Fibroblast of skin of scalp (primary cell): ENCODE measurements around the gene MYBPH.

Source experiments
- DNase-seq: peaks from one replicate; pipeline ENCODE4 v3.0.0-alpha.2; 2013

The MYBPH gene

DNA sequence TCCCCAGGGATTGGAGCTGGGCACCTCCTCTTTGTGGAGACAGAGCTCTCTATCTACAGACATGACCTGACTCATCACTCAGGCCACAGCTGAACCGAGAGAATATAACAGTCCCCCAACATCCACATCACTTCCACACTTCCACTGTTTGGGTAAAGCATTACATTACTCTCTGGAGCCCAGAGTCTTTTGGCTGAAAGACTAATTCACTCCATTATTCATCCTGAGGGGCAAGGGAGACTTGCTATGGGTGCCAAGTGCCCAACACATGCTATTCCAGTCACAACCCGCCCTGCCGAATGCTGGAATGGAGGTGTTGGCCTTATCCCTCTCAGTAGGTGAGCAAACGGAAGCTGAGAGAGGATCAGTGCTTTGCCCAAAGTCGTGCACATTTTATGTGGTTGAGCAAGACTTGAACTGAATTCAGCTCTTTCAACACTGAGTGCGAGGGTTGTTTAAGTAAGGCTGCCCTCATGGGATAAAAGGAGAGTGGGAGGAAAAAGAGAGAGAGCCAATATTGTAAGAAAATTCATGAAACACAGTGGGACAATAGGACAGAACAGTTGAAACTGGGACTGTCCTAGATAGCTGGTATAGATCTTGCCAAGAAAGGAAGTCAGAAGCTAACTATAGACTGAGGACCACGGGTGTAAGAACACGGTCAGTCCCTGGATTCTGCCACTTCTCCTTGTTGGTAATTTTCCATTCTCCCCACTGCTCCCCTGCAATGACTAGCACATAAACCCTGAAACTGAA, 24.4 kb upstream of the MYBPH start:
- DNase-seq, result no peak

DNA sequence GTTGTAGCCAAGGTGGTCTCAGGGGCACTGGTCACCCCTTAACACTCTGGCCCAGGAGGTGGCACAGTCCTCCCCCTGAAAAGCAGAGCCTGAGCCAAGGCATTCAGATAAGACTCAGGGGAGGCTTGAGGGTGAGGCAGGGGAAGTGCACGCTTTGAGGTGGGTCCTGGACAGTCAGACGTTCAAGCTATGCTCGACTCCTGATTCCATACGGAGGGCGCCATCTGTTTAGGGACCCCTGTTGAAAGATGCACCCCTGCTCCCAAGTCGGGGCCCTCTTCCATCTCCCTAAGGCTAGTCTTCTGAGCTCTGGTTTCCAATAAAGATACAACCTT, 23.8 kb upstream of the MYBPH start:
- DNase-seq, result no peak

DNA sequence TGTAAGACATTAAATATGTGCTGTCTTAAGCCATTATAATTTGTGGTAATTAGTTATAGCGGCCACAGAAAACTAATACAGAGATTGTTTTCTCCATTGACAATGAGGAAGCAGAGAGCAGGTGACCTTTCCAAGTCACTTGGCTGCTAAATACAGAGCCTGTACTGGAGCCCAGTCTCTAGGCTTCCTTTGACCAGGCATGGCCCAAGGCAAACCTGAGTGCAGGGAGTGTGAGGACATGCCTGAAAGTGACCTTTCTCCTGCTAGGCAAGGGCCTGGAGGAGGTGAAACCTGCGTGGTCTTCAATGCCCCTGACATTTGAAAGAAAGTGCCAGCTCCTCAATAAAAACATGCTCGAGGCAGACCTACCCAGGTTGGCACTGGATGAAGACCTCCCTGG, 23.4 kb upstream of the MYBPH start:
- DNase-seq, result no peak

DNA sequence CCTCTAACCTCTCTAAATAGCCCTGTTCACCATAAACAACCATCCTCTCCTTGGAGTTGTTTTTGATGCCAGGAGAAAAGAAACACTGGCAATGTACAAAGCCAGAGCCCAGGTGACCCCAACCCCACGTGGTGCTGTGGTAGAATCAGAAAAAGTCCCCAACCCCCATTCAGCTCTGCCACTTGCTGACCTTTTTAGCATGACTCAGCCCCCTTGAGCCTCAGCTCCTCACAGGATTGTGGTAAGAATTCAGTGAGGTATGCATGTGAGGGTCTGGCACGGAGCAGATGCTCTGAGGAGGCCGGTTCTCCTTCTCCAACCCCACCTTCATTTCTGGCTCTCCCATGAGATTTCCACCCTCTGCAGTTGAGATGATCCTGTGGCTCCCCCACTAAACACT, 22.0 kb upstream of the MYBPH start:
- peak; percentile 77 for DNase-seq

DNA sequence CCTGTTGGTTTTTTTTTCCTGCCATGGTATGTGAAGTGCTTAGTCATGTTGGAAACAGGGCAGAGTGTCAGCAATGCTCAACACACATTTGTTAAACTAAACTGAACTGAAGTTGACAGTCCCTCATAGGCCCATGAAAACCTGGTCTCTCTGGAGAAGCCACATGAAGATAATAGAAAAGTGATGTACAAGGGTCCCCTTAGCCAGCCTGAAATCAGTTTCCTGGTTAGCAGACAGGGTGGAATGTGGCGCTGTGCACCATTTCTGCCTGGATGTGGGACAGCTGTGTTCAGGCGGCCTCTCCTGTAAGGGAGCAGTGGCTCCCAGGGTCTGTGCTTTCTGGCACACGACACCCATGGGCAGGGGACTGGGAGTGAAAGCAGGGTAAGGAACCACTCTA, 20.7 kb upstream of the MYBPH start:
- no peak for DNase-seq

DNA sequence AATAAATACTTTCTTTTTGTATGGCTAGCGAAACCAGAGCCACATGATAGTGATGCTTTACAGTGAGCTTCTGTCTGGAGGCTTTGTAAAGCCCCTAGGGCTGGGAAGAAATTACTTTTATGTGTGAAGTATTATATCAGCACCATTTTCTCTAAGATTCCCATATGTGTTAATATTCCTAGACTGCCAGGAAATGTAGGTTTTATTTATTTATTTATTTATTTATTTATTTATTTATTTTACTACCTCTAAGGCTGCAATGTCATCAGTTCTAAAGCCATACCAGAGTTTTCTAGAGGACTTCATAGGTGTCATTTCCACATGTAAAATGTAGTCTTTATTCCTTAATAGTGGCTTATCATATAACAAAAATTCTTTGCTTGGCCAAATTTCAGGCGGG, 15.3 kb upstream of the MYBPH start:
- no peak for DNase-seq

DNA sequence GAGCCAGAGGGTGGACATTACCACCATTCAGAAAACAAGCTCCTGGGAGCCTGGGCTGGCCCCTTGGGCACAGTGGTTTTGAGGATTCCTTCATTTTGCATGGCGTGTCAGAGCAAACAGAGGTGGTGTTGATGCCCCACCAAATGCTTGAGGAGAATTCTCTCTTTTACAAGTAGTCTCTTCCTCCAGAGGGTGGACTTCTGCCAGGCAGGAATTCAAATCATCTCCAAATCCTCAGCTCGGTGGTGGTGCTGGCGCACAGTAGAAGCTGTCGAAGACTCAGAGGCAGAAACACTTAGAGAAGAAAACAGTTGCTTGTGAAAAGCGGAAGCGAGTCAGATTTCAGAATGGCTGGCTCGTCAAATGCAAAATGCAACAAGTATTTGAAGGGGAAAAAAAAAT, 14.3 kb upstream of the MYBPH start:
- DNase-seq, result no peak

DNA sequence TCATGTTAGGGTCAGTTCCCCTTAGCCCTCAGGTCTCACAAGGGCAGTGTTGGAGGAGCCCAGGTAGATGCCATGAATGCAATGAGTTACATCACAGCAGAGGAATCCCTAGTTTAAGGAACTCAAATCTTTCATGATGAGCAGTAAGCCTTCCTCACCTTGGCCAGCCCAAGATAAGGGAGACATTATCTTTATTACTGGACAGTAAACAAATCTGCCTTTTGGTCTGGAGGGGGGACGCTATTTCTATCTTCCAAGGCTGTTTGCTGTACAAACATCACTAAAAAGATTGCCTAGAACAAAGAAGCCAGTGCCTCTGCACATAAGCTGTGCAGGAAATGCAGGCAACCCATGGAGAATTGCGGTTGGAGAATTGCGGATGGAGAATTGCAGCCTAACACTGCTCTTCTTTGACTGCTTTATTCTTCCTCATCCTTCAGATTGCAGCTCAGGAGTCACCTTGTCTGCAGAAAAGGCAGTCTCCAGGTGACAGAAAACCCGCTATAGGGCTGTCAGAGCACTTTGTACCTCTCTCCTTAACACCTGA, 13.1 kb upstream of the MYBPH start:
- DNase-seq, result no peak

DNA sequence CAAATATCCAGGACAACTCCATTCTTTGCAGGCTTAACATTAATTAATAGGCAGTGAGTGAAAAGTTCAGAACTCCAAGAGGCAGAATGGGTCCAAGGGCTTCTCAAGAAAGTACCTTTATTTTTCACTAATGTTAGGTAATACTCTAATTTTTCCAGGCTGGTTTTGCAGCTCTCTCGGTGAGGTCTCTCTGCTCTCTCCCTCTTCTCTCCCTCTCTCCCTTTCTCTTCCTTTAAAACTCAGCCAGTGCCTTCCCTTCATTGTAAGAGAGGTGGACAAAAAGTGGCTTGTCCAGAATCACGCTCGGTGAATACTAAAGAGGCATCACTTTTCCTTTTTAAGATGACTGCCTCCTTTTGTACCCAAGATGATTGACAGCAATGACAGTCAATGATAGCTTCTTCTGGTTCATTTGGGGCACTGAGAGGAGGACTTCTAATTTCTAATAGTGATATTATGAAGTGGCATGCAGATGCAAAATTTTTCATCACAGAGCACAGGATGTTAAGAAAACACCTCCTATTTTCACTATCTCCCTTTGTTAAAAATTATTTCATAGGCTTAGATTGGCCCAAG, 12.2 kb upstream of the MYBPH start:
- DNase-seq, result no peak

DNA sequence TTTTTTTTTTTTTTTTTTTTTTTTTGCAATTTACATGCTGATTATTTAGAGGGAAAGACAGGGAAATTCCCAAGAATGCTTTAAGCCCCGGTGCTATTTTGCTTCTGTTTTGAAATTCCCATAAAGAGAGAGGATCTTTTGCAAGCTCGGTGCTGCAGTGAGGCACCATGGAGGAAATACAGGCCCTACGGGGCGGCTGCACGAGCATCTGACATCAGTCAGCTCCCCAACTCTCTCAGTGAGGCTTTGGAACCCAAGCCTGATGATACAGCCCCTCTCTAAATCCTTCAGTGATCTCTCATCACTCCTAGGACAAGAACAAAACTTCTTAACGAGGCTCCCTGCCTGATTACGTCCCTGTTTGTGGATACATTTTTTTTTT, 11.7 kb upstream of the MYBPH start:
- no peak for DNase-seq

DNA sequence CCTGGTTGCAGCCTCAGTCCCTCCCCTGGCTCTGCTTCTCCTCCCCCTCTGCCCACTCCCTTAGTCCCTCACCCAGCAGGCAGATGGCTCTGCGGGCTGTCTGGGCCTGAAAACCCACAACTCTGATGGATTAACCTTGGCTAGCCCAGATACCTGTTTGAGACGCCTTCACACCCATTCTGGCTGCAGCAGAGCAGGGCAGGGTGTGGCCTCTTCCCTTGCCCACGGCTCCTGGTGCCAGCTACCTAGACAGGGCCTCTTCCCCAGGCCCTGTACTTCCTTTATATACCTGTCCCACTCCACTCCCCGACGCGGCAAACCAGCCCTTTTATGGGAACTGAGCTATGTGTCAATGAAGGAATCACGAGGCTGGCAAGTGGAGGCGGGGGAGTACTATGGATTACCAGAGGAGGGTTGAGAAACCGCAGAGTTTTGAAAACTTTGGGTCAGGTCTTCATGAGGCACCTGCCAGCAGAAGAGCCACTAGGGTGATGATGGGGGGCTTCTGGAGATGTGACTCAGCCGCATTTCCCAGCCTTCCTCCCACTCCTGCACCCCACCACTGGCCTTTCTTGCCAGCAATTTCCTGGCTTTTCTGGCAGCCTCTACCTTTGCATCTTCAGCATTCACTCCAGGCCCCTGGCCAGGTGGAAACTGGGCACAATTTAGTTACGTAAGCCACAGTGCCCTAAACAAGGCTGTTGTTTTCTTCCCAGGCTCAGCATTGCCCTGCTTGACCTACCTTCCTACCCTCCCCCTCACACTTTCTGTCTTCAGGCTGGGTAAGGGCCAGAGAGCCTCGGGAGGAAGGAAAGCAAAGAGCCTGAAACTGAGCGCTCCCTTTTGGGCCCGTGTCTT, 11.0 kb upstream of the MYBPH start, which contains the start of gene CHI3L1:
TSS of gene CHI3L1 (minus strand) at position 259 of the 858 bp plus-strand sequence. CDS start at position 178, 81 bp downstream.
- no peak for DNase-seq

DNA sequence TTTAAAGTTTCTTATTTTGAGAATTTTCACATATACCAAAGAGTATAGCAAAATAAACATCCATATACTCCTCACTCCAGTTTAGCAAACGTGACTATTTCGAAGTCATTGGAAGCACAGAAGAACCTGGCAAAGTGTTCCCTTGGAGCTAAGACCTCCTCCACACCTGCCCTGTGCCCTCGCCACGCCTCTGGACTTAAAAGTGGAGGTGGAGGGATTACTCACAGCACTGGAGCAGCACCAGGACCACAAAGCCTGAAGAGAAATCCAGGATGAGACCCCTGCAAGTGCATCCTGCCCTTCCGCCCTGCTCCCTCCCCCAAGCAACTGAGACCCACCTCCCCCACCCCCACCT, 10.4 kb upstream of the MYBPH start:
- DNase-seq, result no peak

DNA sequence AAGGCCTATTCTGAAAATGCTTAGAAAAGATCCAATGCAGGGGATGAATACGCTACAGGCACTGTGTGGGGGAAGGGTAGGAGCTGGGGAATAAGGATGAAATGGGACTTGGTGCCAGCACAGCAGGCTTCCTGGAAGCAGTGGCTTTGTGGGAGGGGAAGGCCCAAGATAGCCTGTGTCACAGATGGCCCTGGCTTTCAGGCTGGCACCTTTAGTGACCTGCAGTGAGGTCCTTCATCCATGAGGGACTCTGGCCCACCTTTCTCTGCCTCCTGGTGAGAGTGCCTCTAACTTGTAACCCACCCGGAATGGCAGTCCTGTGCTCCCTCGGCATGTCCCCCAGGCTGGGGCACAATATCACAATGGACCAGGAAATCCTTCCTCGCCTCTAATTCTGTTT, 10.0 kb upstream of the MYBPH start:
- DNase-seq, result no peak

DNA sequence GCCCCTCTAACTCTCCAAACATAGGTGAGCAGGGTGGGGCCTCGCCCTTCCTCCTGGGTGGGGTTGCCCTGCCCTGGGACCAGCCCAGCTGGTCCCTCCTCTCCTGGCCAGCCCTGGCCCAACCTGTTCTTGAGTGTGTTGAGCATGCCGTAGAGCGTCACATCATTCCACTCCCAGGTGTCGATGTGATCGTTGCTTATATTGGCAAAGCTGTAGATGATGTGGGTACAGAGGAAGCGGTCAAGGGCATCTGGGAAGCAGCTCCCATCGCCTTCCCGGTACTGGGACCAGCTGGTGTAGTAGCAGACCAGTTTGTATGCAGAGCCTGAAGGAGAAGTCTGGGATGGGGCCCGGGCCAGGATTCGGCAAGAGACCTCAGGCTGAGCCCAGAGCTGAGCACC, 9.4 kb upstream of the MYBPH start:
- no peak for DNase-seq

DNA sequence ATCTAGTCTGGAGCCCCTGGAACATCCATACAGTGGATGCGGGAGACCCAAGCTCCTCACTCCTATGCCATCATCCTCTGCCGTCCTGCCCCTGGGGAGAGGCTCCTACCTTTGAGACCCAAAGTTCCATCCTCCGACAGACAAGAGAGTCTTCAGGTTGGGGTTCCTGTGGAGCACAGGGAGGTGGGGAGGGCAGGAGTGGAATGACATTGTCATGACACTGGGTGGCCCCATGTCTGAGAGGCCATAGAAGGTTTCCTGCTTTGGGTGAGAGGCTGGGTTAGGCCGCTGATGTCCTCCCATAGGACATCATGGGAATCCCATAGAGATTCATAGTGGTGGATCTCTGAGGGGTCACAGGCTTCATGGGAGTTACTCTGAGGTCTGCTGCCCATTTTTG, 8.8 kb upstream of the MYBPH start:
- no peak for DNase-seq

DNA sequence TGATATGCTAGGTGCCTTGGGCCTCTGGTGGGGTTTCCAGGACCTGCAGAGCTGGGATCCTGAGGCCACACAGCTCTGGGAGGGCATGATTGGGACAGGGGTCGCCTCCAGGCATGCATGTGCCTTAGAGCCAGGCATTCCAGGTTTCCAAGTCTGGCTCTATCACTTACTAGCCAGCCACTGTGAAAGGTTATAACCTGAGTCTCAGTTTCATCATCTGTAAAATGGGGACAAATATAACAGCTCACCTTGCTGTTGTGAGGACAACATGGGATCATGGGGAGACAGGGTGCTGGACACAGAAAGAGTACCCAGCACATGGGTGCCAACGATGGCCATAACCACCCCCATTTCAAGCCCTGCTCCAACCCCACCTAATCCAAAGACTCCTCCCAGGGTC, 8.2 kb upstream of the MYBPH start:
- no peak for DNase-seq

DNA sequence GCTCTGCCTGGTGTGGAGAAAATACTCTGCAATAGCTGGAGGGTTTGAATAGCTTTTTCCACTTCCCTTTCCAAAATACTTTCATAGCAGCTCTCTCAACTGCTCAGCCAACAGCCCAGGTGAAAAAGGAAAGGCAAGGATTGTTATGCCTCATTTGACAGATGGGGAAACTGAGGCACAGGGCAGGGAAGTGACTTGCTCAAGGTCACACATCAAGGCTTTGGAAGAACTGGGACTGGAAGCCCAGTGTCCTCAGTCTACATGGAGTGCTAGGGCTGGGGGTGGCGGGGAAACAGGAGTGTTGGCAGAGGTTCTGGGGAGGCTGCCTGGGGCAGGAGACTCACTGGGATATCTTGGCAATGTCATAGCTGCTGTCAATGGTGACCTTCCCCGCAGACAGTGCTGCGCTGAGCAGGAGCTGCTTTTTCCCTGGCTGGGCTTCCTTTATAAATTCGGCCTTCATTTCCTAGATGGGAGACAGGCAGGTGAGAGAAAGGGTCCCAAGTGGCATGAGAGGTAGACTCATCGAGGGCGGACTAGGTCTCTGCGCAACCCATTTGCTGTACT, 6.8 kb upstream of the MYBPH start:
- DNase-seq, result no peak

DNA sequence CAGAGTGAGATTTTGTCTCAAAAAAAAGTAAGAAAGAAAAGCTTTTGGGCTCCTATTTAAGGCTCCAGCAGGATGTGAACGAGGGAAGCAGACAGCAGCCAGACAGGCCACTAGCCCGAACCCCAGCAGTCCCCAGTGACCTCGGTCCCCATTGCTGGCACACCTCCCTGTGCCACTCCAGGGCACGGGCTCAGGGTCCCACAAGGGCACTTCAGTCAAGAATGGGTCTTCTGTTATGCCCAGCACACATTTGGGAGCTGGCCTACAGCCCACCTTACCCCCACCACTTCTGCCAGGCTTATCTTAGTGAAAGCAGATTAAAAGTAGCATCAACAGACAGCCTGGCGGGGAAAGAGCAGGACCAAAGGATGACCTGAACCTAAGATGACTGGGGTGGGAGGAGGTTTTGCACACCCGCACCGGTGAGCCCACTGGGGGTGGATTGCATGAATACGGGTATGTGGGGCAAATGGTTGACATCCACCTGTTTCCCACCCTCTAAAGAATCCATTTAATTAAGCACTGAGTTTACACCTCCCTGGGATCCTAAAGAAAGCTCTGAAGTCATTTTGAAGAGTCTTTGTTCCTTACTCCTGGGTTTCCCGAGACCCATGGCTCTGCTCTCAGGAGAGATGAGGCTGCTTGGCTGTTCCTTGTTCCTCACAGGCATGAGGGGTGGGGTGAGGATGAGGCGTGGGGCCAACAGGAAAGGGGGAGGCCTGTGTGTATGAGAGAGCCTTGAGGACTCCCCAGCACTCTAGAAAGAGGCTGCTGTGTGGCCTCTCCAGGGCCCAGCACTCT, 6.2 kb upstream of the MYBPH start:
- no peak for DNase-seq

DNA sequence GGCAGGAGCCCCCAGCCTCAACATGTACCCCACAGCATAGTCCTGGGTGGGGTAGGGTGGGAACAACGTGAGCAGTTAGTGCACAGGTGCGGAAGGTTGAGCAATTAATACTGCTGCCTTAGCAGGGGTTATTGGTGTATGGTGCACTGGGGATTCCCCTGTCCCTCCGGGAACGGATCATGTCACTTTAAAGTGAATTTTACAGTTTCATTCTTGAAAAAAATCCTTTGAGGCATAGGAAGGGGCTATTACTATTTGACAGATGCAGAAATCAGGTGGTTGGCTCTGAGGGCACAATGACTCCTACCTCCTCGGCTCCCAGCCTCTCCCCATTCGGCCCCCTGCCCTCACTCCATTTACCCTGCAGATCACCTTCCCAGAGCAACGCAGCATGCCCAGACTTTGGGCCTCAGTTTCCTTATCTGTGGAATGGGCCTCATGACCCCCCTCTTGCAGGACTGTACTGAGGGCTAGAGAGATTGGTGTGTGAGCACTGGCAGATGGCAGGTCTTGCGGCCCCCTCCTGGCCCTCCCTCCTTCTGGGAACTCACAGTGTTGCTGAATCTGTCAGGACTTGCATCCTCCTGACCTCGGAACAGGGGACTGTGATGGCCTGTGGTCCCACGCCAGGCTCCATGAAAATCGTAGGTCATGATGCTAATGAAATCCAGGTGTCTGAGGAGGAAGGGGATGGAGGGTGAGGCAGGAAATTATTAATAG, 5.1 kb upstream of the MYBPH start:
- no peak for DNase-seq

DNA sequence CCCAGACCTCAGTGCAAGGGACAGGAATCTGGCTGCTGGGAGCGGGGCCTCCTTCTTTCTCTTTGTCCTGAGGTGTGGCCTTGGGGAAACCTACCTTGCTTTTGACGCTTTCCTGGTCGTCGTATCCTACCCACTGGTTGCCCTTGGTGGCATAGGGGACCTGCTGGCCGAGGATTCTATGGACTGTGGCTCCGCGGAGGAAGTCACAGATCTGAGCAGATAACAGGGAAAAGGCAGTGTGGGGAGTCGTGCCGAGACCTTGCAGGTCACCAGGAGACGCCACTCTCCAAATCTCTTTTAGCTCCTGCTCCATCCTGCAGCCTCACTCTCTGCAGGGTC, 4.0 kb upstream of the MYBPH start:
- DNase-seq, result no peak

DNA sequence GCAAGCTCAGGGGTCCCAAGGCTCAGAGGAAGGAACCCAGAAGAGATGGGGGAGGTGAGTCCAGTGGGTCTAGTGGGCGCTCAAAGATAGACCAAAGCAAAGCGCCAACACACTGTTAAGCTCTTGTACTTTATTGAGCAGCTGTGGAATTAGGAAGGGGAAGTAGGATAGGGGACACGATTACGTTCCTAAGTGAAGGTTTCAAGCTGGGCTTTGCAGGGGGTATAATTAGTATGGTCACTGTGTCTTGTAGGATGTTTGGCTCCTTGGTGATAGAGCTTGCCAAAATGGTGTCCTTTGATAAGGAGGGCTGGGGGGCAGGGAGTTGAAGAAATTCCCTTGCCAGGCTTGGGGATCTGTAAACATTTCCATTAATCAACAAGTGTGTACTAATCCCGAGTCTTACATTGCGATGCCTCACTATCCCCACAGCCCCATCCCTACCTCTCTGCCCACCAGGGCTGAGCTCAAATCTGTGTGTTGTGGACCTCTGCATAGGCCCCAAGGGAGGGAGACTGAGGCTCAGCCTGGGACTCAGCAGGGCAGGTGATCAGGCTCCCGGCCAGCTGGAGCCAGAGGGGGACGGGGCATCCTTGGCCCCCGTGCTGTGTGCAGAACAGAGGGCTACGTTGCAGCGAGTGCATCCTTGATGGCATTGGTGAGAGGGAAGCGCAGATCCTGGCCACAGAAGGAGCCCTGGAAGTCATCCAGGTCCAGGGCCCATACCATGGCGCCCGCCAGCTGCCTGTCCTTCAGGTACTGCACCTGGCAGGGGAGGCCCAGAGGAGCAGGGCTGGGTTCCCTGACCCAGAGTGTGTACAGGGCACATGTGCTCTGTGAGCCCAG, 3.4 kb upstream of the MYBPH start:
- no peak for DNase-seq
